OCI-LY1 (cell line): ENCODE measurements around the gene L3MBTL3.

Source experiments
- H2AFZ ChIP-seq: fragments of 200-600 bp; sonication (generic), shearing (Covaris generic); 2 replicates; pipeline ENCODE4 v1.6.0; 2014; ENCODE audit warnings: antibody characterized with exemption, mild to moderate bottlenecking, low read length
- H3F3A ChIP-seq: fragments of 200-600 bp; sonication (generic), shearing (Covaris generic); 2 replicates; pipeline ENCODE4 v1.6.0; 2014; ENCODE audit warnings: mild to moderate bottlenecking, antibody characterized with exemption, low read length, moderate library complexity; ENCODE audit not compliant: insufficient read depth
- H3K27ac ChIP-seq: fragments of 200-600 bp; sonication (generic); 2 replicates; pipeline ENCODE4 v1.5.1; 2014; ENCODE audit warnings: low read length, mixed run types, mild to moderate bottlenecking, low read depth; ENCODE audit not compliant: poor library complexity, severe bottlenecking
- H3K27me3 ChIP-seq: fragments of 200-600 bp; sonication (generic); 2 replicates; pipeline ENCODE4 v1.6.0; 2014; ENCODE audit warnings: antibody characterized with exemption, mild to moderate bottlenecking, low read length, moderate library complexity; ENCODE audit not compliant: insufficient read depth
- H3K36me3 ChIP-seq: fragments of 200-600 bp; sonication (generic); 2 replicates; pipeline ENCODE4 v1.6.1; 2014; ENCODE audit warnings: mild to moderate bottlenecking, antibody characterized with exemption, low read length, moderate library complexity, mixed read lengths; ENCODE audit not compliant: insufficient read depth
- H3K4me1 ChIP-seq: fragments of 200-600 bp; sonication (generic); 2 replicates; pipeline ENCODE4 v1.5.1; 2014; ENCODE audit warnings: mild to moderate bottlenecking, low read length, moderate library complexity; ENCODE audit not compliant: insufficient read depth, severe bottlenecking
- H3K4me2 ChIP-seq: fragments of 200-600 bp; sonication (generic), shearing (Covaris generic); 2 replicates; pipeline ENCODE4 v1.6.1; 2014; ENCODE audit warnings: low read length
- H3K4me3 ChIP-seq: fragments of 200-600 bp; sonication (generic); 2 replicates; pipeline ENCODE4 v1.5.1; 2014; ENCODE audit warnings: low read length, low read depth, mild to moderate bottlenecking, mixed read lengths; ENCODE audit not compliant: poor library complexity, severe bottlenecking
- H3K79me2 ChIP-seq: fragments of 200-600 bp; shearing (Covaris generic); 2 replicates; pipeline ENCODE4 v1.6.1; 2016; ENCODE audit warnings: mixed run types, low read length, mixed read lengths; ENCODE audit not compliant: insufficient read depth
- H3K9ac ChIP-seq: fragments of 200-600 bp; sonication (generic), shearing (Covaris generic); 2 replicates; pipeline ENCODE4 v1.6.1; 2014; ENCODE audit warnings: mild to moderate bottlenecking, low read length, mixed read lengths
- H3K9me2 ChIP-seq: fragments of 200-600 bp; sonication (generic), shearing (Covaris generic); 2 replicates; pipeline ENCODE4 v1.6.1; 2014; ENCODE audit warnings: low read depth, mild to moderate bottlenecking, low read length, mixed read lengths
- H3K9me3 ChIP-seq: fragments of 200-600 bp; shearing (Covaris generic); 2 replicates; pipeline ENCODE4 v1.6.1; 2014; ENCODE audit warnings: low read length, mixed read lengths
- H4K20me1 ChIP-seq: fragments of 200-600 bp; sonication (generic), shearing (Covaris generic); 2 replicates; pipeline ENCODE4 v1.6.0; 2016; ENCODE audit warnings: mild to moderate bottlenecking, low read length; ENCODE audit not compliant: insufficient read depth
- EZH2 ChIP-seq: fragments of 200-600 bp; sonication (generic), shearing (Covaris generic); IDR thresholded peaks from 2 replicates; pipeline ENCODE4 v1.8.0; 2017; ENCODE audit warnings: borderline replicate concordance, mixed run types, mild to moderate bottlenecking, antibody characterized with exemption, low read length, moderate library complexity, mixed read lengths
- TF ChIP-seq, protein P1 (sequence below): fragments of 200-600 bp; sonication (generic), shearing (Covaris generic); IDR thresholded peaks from 2 replicates; pipeline ENCODE4 v1.5.1; 2017; ENCODE audit warnings: mild to moderate bottlenecking, antibody characterized with exemption, low read length, moderate library complexity, mixed read lengths

The L3MBTL3 gene

GRCh38 chr6:130127195-130127594 lies 108.8 kb downstream of the L3MBTL3 start:
- Histone ChIP-seq H3K4me3 (no peak overlapping the region), H3F3A (no peaks in the 10 kb centered on the region), H3K27me3 (no peaks in the 10 kb centered on the region), H3K4me1 (peaks cover 5% of the 10 kb centered on the region), H4K20me1 (no peaks in the 10 kb centered on the region), H3K27ac (no peak overlapping the region), H3K79me2 (no peaks in the 10 kb centered on the region), H3K36me3 (no peaks in the 10 kb centered on the region), H3K9me3 (no peaks in the 10 kb centered on the region), H3K4me2 (no peak overlapping the region), H2AFZ (no peak overlapping the region), H3K9ac (no peak overlapping the region), H3K9me2 (no peaks in the 10 kb centered on the region)
- TF ChIP-seq, protein P1, sequence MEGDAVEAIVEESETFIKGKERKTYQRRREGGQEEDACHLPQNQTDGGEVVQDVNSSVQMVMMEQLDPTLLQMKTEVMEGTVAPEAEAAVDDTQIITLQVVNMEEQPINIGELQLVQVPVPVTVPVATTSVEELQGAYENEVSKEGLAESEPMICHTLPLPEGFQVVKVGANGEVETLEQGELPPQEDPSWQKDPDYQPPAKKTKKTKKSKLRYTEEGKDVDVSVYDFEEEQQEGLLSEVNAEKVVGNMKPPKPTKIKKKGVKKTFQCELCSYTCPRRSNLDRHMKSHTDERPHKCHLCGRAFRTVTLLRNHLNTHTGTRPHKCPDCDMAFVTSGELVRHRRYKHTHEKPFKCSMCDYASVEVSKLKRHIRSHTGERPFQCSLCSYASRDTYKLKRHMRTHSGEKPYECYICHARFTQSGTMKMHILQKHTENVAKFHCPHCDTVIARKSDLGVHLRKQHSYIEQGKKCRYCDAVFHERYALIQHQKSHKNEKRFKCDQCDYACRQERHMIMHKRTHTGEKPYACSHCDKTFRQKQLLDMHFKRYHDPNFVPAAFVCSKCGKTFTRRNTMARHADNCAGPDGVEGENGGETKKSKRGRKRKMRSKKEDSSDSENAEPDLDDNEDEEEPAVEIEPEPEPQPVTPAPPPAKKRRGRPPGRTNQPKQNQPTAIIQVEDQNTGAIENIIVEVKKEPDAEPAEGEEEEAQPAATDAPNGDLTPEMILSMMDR: no peak
- no peak for TF ChIP-seq EZH2

GRCh38 chr6:130128326-130128725 lies 109.9 kb downstream of the L3MBTL3 start:
- Histone ChIP-seq H3K79me2 (no peaks in the 10 kb centered on the region), H3K36me3 (no peaks in the 10 kb centered on the region), H3K9me3 (no peaks in the 10 kb centered on the region), H3K27ac (no peak overlapping the region), H3K4me2 (no peak overlapping the region), H3K4me3 (no peak overlapping the region), H3K27me3 (no peaks in the 10 kb centered on the region), H3F3A (no peaks in the 10 kb centered on the region), H2AFZ (no peak overlapping the region), H3K4me1 (peaks cover 12% of the 10 kb centered on the region), H3K9me2 (no peaks in the 10 kb centered on the region), H4K20me1 (no peaks in the 10 kb centered on the region), H3K9ac (no peak overlapping the region)
- no peak for TF ChIP-seq EZH2
- TF ChIP-seq, protein P1: no peak

GRCh38 chr6:130129762-130130246 lies 111.4 kb downstream of the L3MBTL3 start:
- TF ChIP-seq, protein P1: no peak
- no peak for TF ChIP-seq EZH2
- Histone ChIP-seq H3K4me2 (no peak overlapping the region), H2AFZ (no peak overlapping the region)

More at GRCh38 chr6:130129762-130130246, 111.4 kb downstream of the L3MBTL3 start:
- Histone ChIP-seq H3K27me3 (no peaks in the 10 kb centered on the region), H3K4me1 (peaks cover 12% of the 10 kb centered on the region), H3K27ac (no peak overlapping the region), H3K36me3 (no peaks in the 10 kb centered on the region), H3K4me3 (no peak overlapping the region), H3F3A (no peaks in the 10 kb centered on the region), H3K9me3 (no peaks in the 10 kb centered on the region), H3K9me2 (no peaks in the 10 kb centered on the region), H3K79me2 (no peaks in the 10 kb centered on the region), H4K20me1 (no peaks in the 10 kb centered on the region), H3K9ac (no peak overlapping the region)
